ENCODE measurements around the gene NECTIN1. TPM values are rescaled to one million over a fixed set of nuclear protein-coding genes. Genes with fewer than 3 reads are reported as not detected.

The NECTIN1 gene
- total RNA-seq, 4 donors from 2014 or later: 2.2 to 4.3 (median 2.5) TPM

GRCh38 chr11:119694334-119694733, 34.7 kb downstream of the NECTIN1 start:
- ATAC-seq (ENCODE audit: low FRiP score) (no peak), DNase-seq (ENCODE audit: low spot score) (no peak)
- TF ChIP-seq, protein P1, sequence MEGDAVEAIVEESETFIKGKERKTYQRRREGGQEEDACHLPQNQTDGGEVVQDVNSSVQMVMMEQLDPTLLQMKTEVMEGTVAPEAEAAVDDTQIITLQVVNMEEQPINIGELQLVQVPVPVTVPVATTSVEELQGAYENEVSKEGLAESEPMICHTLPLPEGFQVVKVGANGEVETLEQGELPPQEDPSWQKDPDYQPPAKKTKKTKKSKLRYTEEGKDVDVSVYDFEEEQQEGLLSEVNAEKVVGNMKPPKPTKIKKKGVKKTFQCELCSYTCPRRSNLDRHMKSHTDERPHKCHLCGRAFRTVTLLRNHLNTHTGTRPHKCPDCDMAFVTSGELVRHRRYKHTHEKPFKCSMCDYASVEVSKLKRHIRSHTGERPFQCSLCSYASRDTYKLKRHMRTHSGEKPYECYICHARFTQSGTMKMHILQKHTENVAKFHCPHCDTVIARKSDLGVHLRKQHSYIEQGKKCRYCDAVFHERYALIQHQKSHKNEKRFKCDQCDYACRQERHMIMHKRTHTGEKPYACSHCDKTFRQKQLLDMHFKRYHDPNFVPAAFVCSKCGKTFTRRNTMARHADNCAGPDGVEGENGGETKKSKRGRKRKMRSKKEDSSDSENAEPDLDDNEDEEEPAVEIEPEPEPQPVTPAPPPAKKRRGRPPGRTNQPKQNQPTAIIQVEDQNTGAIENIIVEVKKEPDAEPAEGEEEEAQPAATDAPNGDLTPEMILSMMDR (IDR thresholded peaks at IDR 0.05): no peak

- DNase-seq (ENCODE audit: low spot score) (no peak), ATAC-seq (ENCODE audit: low FRiP score) (no peak)
- TF ChIP-seq, protein P1 (IDR thresholded peaks at IDR 0.05): no peak
These were observed 35.7 kb downstream of the NECTIN1 start for GRCh38 chr11:119693253-119693815.

- DNase-seq (ENCODE audit: low spot score) (no peak), ATAC-seq (ENCODE audit: low FRiP score) (no peak)
- TF ChIP-seq, protein P1 (IDR thresholded peaks at IDR 0.05): no peak
These were observed 36.5 kb downstream of the NECTIN1 start for GRCh38 chr11:119692540-119692820.

DNA sequence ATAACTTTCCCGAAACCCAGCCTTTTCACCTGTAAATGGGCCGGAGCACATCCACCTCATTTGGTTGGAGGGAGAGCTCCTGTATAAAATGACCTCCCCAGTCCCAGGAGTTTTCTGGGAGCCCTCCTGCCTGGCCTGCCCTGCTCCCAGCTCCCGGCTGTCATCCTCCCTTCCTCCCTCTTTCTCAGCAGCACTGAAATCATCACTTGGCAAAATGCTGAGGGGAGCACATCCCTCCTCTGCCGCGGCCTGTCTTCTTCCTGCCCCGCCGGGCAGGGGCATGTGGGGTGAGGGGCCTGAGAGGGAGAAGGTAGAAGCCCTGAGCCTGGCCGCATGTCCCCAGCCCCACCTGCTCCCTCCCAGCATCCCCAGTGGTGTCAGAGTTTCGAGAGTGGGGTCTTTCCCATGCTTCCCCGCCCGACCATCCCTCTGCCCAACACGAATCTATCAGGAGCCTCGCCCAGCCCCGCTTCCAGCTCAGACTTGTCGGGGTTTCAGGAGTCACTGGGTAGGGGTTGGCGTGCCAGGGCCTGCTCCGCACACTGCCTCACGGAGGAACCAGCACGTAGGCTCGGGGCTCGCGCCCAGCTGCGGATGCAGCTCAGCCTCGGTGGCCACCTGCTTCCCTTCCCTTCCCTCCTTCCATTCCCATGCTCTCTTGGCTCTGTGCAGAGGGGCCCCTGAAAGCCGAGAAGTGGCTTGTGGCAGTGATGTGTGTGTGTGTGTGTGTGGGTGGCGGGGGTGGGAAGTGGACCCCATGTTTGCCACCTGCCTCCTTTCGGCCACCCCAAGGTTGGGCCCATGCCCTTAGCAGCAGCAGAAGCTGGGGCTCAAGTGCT, 37.1 kb downstream of the NECTIN1 start:
- no peak for ATAC-seq (ENCODE audit: low FRiP score)
- TF ChIP-seq, protein P1 (IDR thresholded peaks at IDR 0.05): no peak
- DNase-seq (ENCODE audit: low spot score): no peak

DNA sequence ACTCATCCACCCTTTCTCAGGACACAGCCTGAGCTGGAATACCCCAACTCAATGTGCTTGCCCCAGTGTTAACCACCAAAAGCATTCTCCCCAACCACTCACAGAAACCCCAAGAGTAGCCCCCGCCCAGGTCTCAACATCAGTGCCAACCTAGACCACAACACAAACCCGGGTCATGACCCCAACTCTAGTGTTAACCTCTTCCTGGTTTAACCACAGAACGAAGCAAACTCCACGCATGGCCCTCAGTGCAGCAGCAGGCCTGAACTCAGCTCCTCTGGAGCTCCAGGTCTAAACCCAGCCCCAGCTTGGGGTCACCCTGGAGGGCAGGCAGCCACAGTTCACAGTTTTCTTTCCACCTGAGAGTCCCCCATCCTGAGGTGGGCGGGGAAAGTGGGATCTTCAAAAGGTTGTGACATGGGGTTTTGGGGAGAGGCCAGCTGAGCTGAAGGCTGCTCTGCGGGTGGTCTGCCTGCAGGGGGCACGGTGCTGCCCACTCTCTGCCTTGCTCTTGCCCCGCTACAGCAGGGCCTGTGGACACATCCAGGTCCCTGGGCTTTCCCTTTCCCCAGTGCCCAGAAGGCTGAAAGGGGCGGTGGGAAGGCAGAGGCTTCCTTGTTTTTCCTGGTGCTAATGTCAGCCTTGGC, 37.9 kb downstream of the NECTIN1 start:
- TF ChIP-seq, protein P1 (IDR thresholded peaks at IDR 0.05): no peak
- no peak for DNase-seq (ENCODE audit: low spot score)
- no peak for ATAC-seq (ENCODE audit: low FRiP score)

DNA sequence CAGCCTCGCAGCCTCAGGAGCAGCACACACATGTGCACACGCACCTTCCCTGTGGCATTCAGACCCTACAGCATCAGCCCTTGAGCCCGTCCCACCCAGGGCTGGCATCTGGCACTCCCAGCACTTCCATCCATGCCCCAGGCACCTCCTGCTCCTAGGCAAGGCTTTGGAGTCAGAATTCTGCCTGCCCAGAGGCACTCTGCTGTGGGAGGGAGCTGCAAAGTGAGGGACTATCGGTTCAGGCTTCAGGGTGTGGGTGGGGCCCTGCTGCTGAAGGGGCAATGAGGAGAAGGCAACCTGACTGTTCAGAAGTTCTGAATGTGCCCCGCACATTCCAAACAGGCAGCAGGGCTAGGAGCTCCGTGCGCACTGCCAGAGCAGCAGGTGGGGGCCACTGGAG, 39.7 kb downstream of the NECTIN1 start:
- ATAC-seq (ENCODE audit: low FRiP score) (no peak), DNase-seq (ENCODE audit: low spot score) (no peak)
- TF ChIP-seq, protein P1 (IDR thresholded peaks at IDR 0.05): no peak

All from omental fat pad (tissue), 4 donors.